NCI-H82 treated with DMSO at 0.1 percent for 48 hours (cell line): Measurements from ENCODE around the gene CBLN3.

ENCODE experiments used
- DNase-seq: peaks from one replicate; lab custom pipeline; 2025; ENCODE audit not compliant: unreplicated experiment; lab: John Stamatoyannopoulos, UW

The CBLN3 gene

GRCh38 chr14:24426912-24427536, 2.4 kb downstream of the CBLN3 start:
- no peak for DNase-seq

DNA sequence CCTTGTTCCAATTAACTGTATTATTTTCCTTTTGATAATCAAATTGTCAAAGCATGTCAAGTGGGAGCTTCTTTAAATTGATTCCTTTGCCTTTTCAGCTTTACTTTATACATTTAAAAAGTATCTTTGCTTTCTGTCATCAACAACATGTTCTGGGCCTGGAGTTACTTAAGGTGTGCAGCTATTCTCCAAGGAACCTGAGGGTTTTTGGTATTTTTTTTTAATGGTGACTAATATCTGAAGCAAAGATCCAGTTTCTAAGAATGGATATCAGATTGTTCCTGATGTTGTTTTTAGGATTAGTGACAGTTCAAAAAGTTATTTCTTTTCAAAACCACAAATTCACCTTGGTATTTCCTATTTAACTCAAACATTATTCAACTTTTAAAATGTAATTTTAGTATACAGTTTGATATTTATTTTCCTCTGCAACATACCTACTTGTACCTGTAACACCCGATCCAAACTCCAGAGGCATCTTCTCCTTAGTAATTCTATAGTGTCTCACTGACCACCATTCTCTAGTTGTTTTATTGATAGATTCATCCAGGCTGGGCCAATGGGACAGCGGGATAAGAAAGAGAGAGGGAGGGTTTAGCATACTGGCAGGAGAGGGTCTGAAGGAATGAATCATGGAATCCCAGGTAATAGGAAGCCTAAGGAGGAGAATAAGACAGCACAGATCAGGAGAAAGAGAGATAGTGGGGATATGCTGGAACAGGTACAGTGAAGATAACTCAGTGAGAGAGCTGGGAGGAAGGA, 3.1 kb downstream of the CBLN3 start:
- DNase-seq, result no peak

- DNase-seq, result no peak
These were observed 3.8 kb downstream of the CBLN3 start for GRCh38 chr14:24425704-24426103.

GRCh38 chr14:24422694-24423601, 6.5 kb downstream of the CBLN3 start:
- no peak for DNase-seq

DNA sequence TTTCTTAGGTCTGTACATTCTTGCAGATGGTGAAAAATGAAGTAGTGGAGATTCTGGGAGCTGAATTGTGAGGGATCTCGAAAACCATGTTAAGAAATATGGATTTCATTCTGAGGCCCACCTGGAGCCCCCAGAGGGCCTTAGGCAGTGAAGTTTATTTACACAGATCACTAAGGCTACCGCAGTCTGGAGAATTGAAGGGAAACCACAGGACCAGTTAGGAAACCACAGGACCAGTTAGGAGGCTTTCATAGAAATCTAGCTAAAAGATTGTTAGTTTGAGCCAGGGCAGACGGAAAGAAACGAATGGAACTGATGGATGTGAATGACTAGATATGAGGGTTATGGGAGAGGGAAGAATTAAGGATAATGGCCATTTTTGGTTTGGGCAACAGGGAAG, 7.2 kb downstream of the CBLN3 start:
- DNase-seq, result no peak

DNA sequence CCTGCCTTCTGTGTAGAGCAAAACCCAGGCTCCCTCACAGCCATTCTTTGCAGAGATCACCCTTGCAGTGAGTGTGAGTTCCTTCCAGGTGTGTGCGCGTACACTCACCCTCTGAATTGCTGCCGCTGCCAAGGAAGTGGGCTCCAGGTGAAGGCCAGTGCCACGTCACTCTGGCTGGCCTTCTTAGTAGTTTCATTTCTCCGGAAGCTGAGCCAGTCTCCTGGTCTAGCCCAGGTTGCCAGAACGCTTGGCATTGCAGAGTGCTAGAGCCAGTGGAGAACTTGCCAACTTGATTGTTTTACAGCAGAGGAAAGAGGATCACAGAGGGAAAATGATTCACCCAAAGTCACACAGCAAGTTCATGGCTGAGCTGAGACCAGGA, 11.0 kb downstream of the CBLN3 start:
- DNase-seq, result no peak

DNA sequence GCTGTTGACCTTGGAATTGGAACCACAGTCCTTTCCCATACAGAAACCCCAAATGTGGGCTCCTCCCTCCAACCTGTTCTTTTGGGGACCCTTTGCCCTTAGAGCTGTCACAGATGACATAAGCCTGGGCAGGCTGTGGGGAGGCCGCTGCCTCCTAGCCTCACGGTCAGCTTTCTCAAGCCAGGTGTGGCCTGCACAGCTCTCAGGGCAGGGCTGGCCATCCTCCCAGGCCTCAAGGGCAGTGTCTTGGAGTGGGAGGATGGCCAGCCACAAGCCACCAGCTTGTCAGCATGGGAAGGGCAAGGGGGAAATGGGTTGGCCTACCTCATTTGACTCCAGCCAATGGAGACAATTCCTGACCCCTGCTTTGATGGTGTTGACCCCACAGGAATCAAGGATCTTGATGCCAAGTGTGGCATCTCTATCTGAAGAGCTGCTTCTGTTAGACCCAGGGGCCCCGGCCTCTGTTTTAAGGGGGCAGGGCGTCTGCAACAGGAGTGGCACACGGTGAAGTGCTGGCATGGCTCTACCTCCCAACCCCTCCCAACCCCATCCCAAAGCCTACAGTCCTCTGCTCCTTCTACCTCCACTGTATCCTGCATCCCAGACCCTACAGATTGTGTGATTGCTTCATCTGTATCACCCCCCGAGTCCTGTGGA, 11.5 kb downstream of the CBLN3 start:
- no peak for DNase-seq

DNA sequence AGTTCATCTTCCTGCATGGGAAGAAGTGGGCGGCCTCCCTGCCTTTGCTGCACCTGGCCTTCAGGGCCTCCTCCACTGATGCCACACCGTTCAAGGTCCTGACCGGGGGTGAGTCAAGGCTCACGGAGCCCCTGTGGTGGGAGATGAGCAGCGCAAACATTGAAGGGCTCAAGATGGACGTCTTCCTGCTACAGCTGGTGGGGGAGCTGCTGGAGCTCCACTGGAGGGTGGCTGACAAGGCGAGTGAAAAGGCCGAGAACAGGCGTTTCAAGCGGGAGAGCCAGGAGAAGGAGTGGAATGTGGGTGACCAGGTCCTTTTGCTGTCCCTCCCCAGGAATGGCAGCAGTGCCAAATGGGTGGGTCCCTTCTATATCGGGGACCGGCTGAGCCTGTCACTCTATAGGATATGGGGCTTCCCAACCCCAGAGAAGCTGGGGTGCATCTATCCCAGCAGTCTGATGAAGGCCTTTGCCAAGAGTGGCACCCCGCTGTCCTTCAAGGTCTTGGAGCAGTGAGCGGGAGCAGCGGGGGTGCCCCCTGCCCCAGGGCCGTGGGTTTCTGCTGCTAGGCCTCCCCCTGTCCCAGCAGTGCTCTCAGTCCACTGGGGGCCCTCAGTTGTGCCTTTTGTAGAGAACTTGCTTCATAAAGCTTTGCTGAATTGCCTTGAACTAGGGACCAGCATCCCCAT, 12.4 kb downstream of the CBLN3 start:
- DNase-seq, result no peak

DNA sequence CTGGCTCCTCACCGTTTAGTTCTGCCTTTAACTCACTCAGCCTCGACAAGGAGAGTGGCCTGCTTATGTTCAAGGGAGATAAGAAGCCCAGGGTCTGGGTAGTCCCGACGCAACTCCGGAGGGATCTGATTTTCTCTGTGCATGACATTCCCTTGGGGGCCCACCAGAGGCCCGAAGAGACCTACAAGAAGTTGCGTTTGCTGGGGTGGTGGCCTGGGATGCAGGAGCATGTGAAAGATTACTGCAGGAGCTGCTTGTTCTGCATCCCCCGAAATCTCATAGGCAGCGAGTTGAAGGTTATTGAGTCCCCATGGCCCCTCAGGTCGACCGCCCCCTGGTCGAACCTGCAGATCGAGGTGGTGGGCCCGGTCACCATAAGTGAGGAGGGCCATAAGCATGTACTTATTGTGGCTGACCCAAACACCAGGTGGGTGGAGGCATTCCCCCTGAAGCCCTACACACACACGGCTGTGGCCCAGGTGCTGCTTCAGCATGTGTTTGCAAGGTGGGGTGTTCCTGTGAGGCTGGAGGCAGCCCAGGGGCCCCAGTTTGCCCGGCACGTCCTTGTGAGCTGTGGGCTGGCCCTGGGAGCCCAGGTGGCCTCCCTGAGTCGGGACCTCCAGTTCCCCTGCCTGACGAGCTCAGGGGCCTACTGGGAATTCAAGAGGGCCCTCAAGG, 13.1 kb downstream of the CBLN3 start:
- no peak for DNase-seq

DNA sequence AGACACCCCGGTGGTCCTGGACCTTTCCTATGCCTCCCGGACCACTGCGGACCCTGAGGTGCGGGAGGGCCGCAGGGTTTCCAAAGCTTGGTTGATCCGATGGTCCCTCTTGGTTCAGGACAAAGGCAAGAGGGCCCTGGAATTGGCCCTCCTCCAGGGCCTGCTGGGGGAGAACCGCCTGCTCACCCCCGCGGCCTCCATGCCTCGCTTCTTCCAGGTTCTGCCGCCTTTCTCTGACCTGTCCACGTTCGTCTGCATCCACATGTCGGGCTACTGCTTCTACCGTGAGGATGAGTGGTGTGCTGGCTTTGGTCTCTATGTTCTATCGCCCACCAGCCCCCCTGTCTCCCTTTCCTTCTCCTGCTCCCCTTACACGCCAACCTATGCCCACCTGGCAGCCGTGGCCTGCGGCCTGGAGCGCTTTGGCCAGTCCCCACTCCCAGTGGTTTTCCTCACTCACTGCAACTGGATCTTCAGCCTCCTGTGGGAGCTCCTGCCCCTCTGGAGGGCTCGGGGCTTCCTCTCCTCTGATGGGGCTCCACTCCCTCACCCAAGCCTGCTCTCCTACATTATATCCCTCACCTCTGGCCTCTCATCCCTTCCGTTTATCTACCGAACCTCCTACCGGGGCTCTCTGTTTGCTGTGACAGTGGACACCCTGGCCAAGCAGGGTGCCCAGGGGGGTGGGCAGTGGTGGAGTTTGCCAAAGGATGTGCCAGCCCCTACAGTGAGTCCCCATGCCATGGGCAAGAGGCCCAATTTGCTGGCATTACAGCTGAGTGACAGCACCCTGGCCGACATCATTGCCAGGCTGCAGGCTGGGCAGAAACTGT, 13.8 kb downstream of the CBLN3 start:
- DNase-seq, result no peak

- no peak for DNase-seq
These were observed 14.6 kb downstream of the CBLN3 start for GRCh38 chr14:24414732-24415420.

GRCh38 chr14:24414077-24414476, 15.4 kb downstream of the CBLN3 start:
- DNase-seq, result no peak

DNA sequence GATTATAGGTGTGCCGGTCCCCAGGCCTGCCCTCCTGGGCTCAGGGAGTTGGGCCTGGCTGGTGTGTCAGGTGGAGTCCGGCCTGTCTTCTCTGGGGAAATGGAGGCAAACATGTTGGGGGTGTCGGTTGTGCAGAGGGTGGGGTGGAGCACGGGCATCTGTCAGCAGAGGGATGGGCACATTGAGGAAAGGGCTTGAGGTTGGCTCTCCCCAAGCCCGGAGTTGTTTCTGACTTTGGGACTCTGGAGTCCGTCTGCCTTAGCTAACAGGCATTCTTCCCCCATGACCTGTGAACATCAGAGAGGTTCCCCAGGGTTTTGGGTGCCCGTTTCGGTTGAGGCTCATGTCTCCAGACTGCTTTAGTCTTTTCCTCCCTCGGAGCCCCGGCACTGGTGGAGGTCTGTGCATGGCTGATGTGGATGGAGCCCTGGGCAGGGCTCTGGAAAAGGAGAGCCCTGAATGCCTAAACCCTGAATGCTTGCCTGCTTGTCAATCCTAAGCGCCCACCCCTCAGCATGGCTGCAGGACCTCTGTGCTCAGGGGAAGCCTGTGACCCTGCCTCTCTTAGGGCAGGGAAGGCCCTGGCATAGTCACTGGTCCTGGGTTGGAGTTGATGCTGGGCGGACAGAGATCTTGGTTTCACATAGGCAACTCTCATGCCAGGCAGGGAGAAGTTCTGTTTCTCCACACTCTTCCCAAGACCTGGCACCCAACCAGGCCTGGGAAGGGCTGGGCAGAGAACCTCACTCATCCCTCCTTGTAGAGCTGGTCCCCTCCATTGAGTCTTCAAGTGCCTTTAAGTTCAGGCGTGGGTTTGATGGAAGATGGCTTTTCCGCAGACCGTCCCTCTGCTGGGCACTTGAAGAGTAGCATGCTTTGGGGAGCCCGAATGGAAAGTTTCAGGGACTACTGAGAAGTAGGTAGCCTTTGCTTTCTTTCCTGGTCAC, 17.8 kb downstream of the CBLN3 start:
- DNase-seq, result peak; percentile 23

DNA sequence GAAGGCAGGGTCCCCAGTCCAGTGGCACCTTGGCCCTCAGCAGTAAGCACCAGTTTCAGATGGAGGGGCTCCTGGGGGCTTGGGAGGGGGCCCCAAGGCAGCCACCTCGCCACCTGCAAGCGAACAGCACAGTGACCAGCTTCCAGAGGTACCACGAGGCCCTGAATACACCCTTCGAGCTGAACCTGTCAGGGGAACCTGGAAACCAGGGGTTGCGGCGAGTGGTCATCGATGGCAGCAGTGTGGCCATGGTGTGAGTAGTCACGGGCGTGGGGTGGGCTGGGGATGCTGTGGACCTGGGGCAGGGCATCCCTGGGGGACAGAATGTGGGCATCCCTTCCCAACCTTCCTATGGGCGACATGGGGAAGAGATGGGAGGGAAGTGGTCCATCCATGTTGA, 19.5 kb downstream of the CBLN3 start:
- DNase-seq, result no peak

- DNase-seq, result no peak
These were observed 20.3 kb downstream of the CBLN3 start for GRCh38 chr14:24409192-24409591.

- no peak for DNase-seq
These were observed 20.7 kb downstream of the CBLN3 start for GRCh38 chr14:24408764-24409163.

DNA sequence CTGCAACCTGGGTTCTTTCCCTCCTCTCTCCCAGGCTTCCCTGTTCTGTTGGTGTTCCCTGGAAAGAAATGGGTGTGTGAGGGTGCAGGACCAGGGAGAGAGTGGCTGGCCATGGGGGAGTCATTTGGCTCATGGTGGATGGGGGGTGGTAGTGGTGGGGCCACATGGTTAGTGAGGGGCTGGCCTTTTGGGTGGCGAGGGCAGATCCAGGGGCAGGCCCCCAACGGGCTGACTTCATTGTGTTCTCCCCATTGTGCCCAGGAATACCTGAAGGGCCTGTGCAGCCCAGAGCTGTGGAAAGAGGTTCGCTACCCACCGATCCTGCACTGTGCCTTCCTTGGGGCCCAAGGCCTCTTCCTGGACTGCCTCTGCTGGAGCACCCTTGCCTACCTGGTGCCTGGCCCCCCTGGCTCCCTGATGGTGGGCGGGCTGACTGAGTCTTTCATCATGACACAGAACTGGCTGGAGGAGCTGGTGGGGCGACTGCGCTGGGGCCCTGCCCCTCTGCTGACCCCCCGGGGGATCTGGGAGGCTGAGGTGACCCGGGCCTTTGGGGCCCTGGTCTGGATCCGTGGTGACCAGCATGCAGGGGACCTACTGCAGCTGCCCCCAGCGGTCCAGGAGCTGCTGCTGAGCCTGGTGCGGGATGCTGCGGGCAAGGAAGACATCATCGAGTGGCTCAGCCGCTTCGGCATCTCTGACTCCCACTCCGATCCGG, 21.7 kb downstream of the CBLN3 start:
- DNase-seq, result no peak
